A673 (cell line): ENCODE data around the gene B4GALT3.

Experiments
- EZH2 ChIP-seq: fragments of 200-600 bp; sonication (generic); IDR thresholded peaks from 2 replicates; pipeline ENCODE4 v1.6.1; 2017; ENCODE audit warnings: borderline replicate concordance, low read depth, mild to moderate bottlenecking, mixed read lengths, antibody characterized with exemption, low read length; ENCODE audit not compliant: poor library complexity, severe bottlenecking
- TF ChIP-seq, protein P1 (sequence below): fragments of 300-800, 200-600 bp; sonication (generic); conservative IDR thresholded peaks from 2 replicates; pipeline ENCODE4 v1.5.1; 2017; ENCODE audit warnings: low read depth, mild to moderate bottlenecking, antibody characterized with exemption, low read length, moderate library complexity, mixed read lengths

DNA sequence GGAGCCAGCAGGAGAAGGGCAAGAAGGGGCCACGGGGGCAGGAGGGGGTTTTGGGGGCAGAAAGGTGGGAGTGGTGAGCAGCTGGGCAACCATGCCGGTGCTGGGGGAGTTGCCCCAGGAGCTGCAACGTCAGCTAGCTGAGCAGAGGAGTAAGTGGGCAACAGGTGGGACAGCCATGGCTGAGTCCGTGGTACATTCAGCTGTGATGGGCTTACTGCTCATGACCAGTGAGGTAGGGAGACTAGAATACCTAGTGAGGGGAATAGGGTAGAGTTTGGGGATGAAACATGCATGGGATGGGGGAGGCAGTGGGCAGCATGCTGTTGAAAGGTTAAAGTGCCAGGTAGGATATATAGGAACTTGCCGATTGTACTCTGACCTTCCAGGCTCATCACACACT is 15.7 kb downstream of the B4GALT3 start:
- TF ChIP-seq, protein P1, sequence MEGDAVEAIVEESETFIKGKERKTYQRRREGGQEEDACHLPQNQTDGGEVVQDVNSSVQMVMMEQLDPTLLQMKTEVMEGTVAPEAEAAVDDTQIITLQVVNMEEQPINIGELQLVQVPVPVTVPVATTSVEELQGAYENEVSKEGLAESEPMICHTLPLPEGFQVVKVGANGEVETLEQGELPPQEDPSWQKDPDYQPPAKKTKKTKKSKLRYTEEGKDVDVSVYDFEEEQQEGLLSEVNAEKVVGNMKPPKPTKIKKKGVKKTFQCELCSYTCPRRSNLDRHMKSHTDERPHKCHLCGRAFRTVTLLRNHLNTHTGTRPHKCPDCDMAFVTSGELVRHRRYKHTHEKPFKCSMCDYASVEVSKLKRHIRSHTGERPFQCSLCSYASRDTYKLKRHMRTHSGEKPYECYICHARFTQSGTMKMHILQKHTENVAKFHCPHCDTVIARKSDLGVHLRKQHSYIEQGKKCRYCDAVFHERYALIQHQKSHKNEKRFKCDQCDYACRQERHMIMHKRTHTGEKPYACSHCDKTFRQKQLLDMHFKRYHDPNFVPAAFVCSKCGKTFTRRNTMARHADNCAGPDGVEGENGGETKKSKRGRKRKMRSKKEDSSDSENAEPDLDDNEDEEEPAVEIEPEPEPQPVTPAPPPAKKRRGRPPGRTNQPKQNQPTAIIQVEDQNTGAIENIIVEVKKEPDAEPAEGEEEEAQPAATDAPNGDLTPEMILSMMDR: no peak
- no peak for TF ChIP-seq EZH2
